K562 (cell line): ENCODE data around the gene HNRNPU. TPM values are rescaled to one million over a fixed set of nuclear protein-coding genes. Genes with fewer than 3 reads are reported as not detected.

ENCODE experiments used
- DIDO1 ChIP-seq: fragments of 450-650 bp; IDR thresholded peaks from 2 replicates; pipeline ENCODE4 v1.6.1; 2016; ENCODE audit warnings: low read depth, missing biosample characterization, missing genetic modification characterization
- EHMT2 ChIP-seq: fragments of 450-650 bp; IDR thresholded peaks from 2 replicates; pipeline ENCODE4 v1.6.1; 2018; ENCODE audit warnings: antibody characterized with exemption
- ESRRA ChIP-seq: fragments of 450-650 bp; IDR thresholded peaks from 2 replicates; pipeline ENCODE4 v1.6.1; 2014; ENCODE audit warnings: low read depth, mild to moderate bottlenecking, moderate library complexity, borderline replicate concordance
- FOS ChIP-seq: IDR thresholded peaks from 3 replicates; pipeline ENCODE4 v1.6.1; 2011; ENCODE audit not compliant: insufficient read length; ENCODE audit errors: extremely low read depth
- HDAC2 ChIP-seq: fragments of 450-650 bp; IDR thresholded peaks from 2 replicates; pipeline ENCODE4 v1.6.1; 2016; ENCODE audit warnings: mild to moderate bottlenecking
- HNRNPLL ChIP-seq: fragments of 200-400 bp; formaldehyde crosslinking; IDR thresholded peaks from 2 replicates; pipeline ENCODE4 v1.6.1; 2017; ENCODE audit warnings: low read length, low read depth, mild to moderate bottlenecking; ENCODE audit not compliant: poor library complexity, severe bottlenecking
- MEF2A ChIP-seq: IDR thresholded peaks from 2 replicates; pipeline ENCODE4 v1.6.1; 2011; ENCODE audit warnings: low read depth, mild to moderate bottlenecking, low read length, moderate library complexity; ENCODE audit not compliant: control insufficient read depth
- PHTF2 ChIP-seq: fragments of 250-450 bp; sonication (Bioruptor Pico); IDR thresholded peaks from 2 replicates; pipeline ENCODE4 v1.5.0; 2021; ENCODE audit warnings: mild to moderate bottlenecking
- POU5F1 ChIP-seq: fragments of 150-350 bp; IDR thresholded peaks from 2 replicates; pipeline ENCODE4 v1.6.1; 2014; ENCODE audit warnings: borderline replicate concordance, low read length, low read depth, mild to moderate bottlenecking; ENCODE audit not compliant: partially characterized antibody
- RAD21 ChIP-seq, 2 experiments: fragments of 250-450 bp in 1 of 2; fragments of 450-650 bp in 1 of 2; sonication (Bioruptor Pico) in 1 of 2; formaldehyde crosslinking in 1 of 2; IDR thresholded peaks in 1 of 2; conservative IDR thresholded peaks in 1 of 2; 2 replicates each; pipeline versions ENCODE4 v1.4.0 to v1.8.0; 2020 to 2022; ENCODE audit warnings: mild to moderate bottlenecking in 2 of 2, moderate library complexity in 1 of 2
- RAD51 ChIP-seq: fragments of 450-650 bp; IDR thresholded peaks from 2 replicates; pipeline ENCODE4 v1.7.1; 2016; ENCODE audit warnings: low read depth, mild to moderate bottlenecking, borderline replicate concordance
- RFX5 ChIP-seq: IDR thresholded peaks from 2 replicates; pipeline ENCODE4 v1.6.1; 2011; ENCODE audit warnings: low read depth, mild to moderate bottlenecking, improper control_type of control experiment, low read length
- SRSF9 ChIP-seq: fragments of 200-400 bp; formaldehyde crosslinking; IDR thresholded peaks from 2 replicates; pipeline ENCODE4 v1.6.1; 2017; ENCODE audit warnings: low read depth, low read length, borderline replicate concordance
- TBP ChIP-seq: optimal IDR thresholded peaks from 2 replicates; pipeline ENCODE3; 2011; ENCODE audit warnings: low read depth, low read length, improper control_type of control experiment
- ZC3H11A ChIP-seq: IDR thresholded peaks from 2 replicates; pipeline ENCODE4 v1.6.1; 2012; ENCODE audit warnings: low read depth, low read length, improper control_type of control experiment
- ZKSCAN1 ChIP-seq: fragments of 150-350 bp; IDR thresholded peaks from 2 replicates; pipeline ENCODE4 v1.6.1; 2016; ENCODE audit warnings: low read depth, low read length
- polyA plus RNA-seq, 8 experiments: library from polyadenylated mRNA; depleted of rRNA in 4 of 8; stranded (reverse) in 5 of 8; unstranded in 3 of 8; fragments of >200 nt; fragmentation: Nextera tagmentation in 2 of 8; fragmentation: Illumina TruSeq in 1 of 8; extraction: Ambion mirVana in 2 of 8; extraction: Trizol in 1 of 8; gene quantifications; 2 replicates each; pipeline versions ENCODE4 v1.2.1 to v1.2.3, GENCODE V29; 2011 to 2014; ENCODE audit warnings: inconsistent platforms in 1 of 8, missing spikeins in 1 of 8
- total RNA-seq, 7 experiments: library from RNA; depleted of rRNA in 6 of 7; stranded (reverse); fragments of >200 nt in 6 of 7; fragmentation: Illumina TruSeq in 2 of 7; extraction: Trizol in 2 of 7; gene quantifications; 2 replicates each; pipeline versions ENCODE4 v1.2.1 to v1.2.3, GENCODE V29; 2011 to 2021; ENCODE audit warnings: low replicate concordance in 1 of 7
- TF ChIP-seq, protein P1 (sequence below): fragments of 450-650 bp; IDR thresholded peaks from 2 replicates; pipeline ENCODE4 v1.7.0; 2016; ENCODE audit warnings: borderline replicate concordance
- TF ChIP-seq, protein P2 (sequence below): sonication (generic); IDR thresholded peaks from 2 replicates; pipeline ENCODE4 v1.6.1; 2016
- TF ChIP-seq, protein P3 (sequence below): fragments of 450-650 bp; IDR thresholded peaks from 2 replicates; pipeline ENCODE4 v1.6.1; 2018; ENCODE audit warnings: mild to moderate bottlenecking, low read depth; ENCODE audit not compliant: partially characterized antibody
- TF ChIP-seq, protein P4 (sequence below): fragments of 200-800 bp; sonication (Bioruptor generic); IDR thresholded peaks from 2 replicates; pipeline ENCODE4 v1.6.1; 2017; ENCODE audit warnings: missing genetic modification characterization, missing compliant biosample characterization

HNRNPU gene
- total and polyA plus RNA-seq, 9 of the 15 experiments (the other 6 are each of a cell fraction or from before 2014, with no cell fraction given) = 159 to 777 (median 577) TPM

- peak in 1 of 2 experiments; percentile 10; a peak in 2 of 4 replicates for TF ChIP-seq RAD21 (CRISPR knock-in tag; conservative IDR thresholded peaks at IDR 0.05 in 1 of 2, IDR thresholded peaks at IDR 0.05 in 1 of 2)
- no peak for TF ChIP-seq RFX5
- no peak for TF ChIP-seq RAD51
- TF ChIP-seq ZC3H11A = no peak
- peak; percentile 60 for TF ChIP-seq HDAC2
- TF ChIP-seq, protein P1, sequence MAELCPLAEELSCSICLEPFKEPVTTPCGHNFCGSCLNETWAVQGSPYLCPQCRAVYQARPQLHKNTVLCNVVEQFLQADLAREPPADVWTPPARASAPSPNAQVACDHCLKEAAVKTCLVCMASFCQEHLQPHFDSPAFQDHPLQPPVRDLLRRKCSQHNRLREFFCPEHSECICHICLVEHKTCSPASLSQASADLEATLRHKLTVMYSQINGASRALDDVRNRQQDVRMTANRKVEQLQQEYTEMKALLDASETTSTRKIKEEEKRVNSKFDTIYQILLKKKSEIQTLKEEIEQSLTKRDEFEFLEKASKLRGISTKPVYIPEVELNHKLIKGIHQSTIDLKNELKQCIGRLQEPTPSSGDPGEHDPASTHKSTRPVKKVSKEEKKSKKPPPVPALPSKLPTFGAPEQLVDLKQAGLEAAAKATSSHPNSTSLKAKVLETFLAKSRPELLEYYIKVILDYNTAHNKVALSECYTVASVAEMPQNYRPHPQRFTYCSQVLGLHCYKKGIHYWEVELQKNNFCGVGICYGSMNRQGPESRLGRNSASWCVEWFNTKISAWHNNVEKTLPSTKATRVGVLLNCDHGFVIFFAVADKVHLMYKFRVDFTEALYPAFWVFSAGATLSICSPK = peak; percentile 82; the same call in 1 of the 2 replicates
- TF ChIP-seq ZKSCAN1 = peak; percentile 68; the same call in 1 of the 2 replicates
- TF ChIP-seq, protein P2, sequence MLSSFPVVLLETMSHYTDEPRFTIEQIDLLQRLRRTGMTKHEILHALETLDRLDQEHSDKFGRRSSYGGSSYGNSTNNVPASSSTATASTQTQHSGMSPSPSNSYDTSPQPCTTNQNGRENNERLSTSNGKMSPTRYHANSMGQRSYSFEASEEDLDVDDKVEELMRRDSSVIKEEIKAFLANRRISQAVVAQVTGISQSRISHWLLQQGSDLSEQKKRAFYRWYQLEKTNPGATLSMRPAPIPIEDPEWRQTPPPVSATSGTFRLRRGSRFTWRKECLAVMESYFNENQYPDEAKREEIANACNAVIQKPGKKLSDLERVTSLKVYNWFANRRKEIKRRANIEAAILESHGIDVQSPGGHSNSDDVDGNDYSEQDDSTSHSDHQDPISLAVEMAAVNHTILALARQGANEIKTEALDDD = no peak; the same call in 1 of the 2 replicates
- peak; percentile 91 for TF ChIP-seq HNRNPLL
- TF ChIP-seq, protein P3, sequence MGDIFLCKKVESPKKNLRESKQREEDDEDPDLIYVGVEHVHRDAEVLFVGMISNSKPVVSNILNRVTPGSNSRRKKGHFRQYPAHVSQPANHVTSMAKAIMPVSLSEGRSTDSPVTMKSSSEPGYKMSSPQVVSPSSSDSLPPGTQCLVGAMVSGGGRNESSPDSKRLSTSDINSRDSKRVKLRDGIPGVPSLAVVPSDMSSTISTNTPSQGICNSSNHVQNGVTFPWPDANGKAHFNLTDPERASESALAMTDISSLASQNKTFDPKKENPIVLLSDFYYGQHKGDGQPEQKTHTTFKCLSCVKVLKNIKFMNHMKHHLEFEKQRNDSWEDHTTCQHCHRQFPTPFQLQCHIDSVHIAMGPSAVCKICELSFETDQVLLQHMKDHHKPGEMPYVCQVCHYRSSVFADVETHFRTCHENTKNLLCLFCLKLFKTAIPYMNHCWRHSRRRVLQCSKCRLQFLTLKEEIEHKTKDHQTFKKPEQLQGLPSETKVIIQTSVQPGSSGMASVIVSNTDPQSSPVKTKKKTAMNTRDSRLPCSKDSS = no peak
- TF ChIP-seq MEF2A = 0 out of 2 replicates have a peak, but pooled peaks have one; percentile 14
- no peak for TF ChIP-seq PHTF2 (CRISPR knock-in tag)
- peak; percentile 58; the same call in 1 of the 2 replicates for TF ChIP-seq EHMT2
- TF ChIP-seq DIDO1 = peak; percentile 20; the same call in 1 of the 2 replicates
- no peak for TF ChIP-seq FOS
- no peak for TF ChIP-seq SRSF9
- TF ChIP-seq ESRRA = peak; percentile 58
- TF ChIP-seq TBP = peak; percentile 93
- peak; percentile 31 for TF ChIP-seq POU5F1
- TF ChIP-seq, protein P4, sequence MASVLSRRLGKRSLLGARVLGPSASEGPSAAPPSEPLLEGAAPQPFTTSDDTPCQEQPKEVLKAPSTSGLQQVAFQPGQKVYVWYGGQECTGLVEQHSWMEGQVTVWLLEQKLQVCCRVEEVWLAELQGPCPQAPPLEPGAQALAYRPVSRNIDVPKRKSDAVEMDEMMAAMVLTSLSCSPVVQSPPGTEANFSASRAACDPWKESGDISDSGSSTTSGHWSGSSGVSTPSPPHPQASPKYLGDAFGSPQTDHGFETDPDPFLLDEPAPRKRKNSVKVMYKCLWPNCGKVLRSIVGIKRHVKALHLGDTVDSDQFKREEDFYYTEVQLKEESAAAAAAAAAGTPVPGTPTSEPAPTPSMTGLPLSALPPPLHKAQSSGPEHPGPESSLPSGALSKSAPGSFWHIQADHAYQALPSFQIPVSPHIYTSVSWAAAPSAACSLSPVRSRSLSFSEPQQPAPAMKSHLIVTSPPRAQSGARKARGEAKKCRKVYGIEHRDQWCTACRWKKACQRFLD = peak; percentile 95
Observed at GRCh38 chr1:244864253-244865027, at the start of gene HNRNPU (continued).
